GM23248 (cell line): ENCODE data around the gene CCNY. TPM values are rescaled to one million over a fixed set of nuclear protein-coding genes. Genes with fewer than 3 reads are reported as not detected.

ENCODE experiments used
- DNase-seq: peaks from one replicate; pipeline ENCODE4 v3.0.0-alpha.2; 2015
- H2AFZ ChIP-seq: fragments of 200-600 bp; sonication (generic); 2 replicates; pipeline ENCODE4 v1.6.1; 2016; ENCODE audit warnings: antibody characterized with exemption
- H3F3A ChIP-seq: fragments of 200-600 bp; sonication (generic); 2 replicates; pipeline ENCODE4 v1.6.1; 2016; ENCODE audit warnings: mild to moderate bottlenecking, antibody characterized with exemption, mixed run types; ENCODE audit not compliant: insufficient read depth
- H3K27ac ChIP-seq: fragments of 200-600 bp; sonication (generic); 2 replicates; pipeline ENCODE4 v1.5.1; 2016; ENCODE audit warnings: mild to moderate bottlenecking
- H3K27me3 ChIP-seq: fragments of 200-600 bp; sonication (generic); replicated peaks from 2 replicates; pipeline ENCODE4 v1.6.1; 2016; ENCODE audit warnings: mild to moderate bottlenecking; ENCODE audit not compliant: insufficient read depth
- H3K36me3 ChIP-seq: fragments of 200-600 bp; sonication (generic); 2 replicates; pipeline ENCODE4 v1.6.1; 2016; ENCODE audit warnings: low read depth, mild to moderate bottlenecking
- H3K4me1 ChIP-seq: fragments of 200-600 bp; sonication (generic); 2 replicates; pipeline ENCODE4 v1.6.1; 2016; ENCODE audit warnings: mild to moderate bottlenecking; ENCODE audit not compliant: insufficient read depth
- H3K4me2 ChIP-seq: fragments of 200-600 bp; sonication (generic); one replicate; pipeline ENCODE4 v1.6.1; 2016; ENCODE audit warnings: mild to moderate bottlenecking; ENCODE audit not compliant: unreplicated experiment
- H3K4me3 ChIP-seq: fragments of 200-600 bp; sonication (generic); 2 replicates; pipeline ENCODE4 v1.5.1; 2016; ENCODE audit warnings: mild to moderate bottlenecking
- H3K79me2 ChIP-seq: fragments of 200-600 bp; sonication (generic); 2 replicates; pipeline ENCODE4 v1.6.1; 2016; ENCODE audit warnings: mild to moderate bottlenecking; ENCODE audit not compliant: insufficient read depth
- H3K9ac ChIP-seq: fragments of 200-600 bp; sonication (generic); 2 replicates; pipeline ENCODE4 v1.6.1; 2016; ENCODE audit warnings: mild to moderate bottlenecking
- H3K9me2 ChIP-seq: fragments of 200-600 bp; sonication (generic); 2 replicates; pipeline ENCODE4 v1.6.1; 2016; ENCODE audit warnings: mixed run types, mild to moderate bottlenecking, moderate library complexity; ENCODE audit not compliant: insufficient read depth
- H3K9me3 ChIP-seq: fragments of 200-600 bp; sonication (generic); one replicate; pipeline ENCODE4 v1.6.1; 2017; ENCODE audit warnings: low read depth
- H4K20me1 ChIP-seq: fragments of 200-600 bp; sonication (generic); 2 replicates; pipeline ENCODE4 v1.6.0; 2016; ENCODE audit not compliant: insufficient read depth
- EZH2 ChIP-seq: fragments of 200-600 bp; sonication (generic); IDR thresholded peaks from 2 replicates; pipeline ENCODE4 v1.6.1; 2018; ENCODE audit warnings: antibody characterized with exemption, mild to moderate bottlenecking; ENCODE audit not compliant: insufficient read depth, poor library complexity, severe bottlenecking
- EZH2phosphoT487 ChIP-seq: fragments of 200-600 bp; sonication (generic); IDR thresholded peaks from 2 replicates; pipeline ENCODE4 v1.6.1; 2018; ENCODE audit warnings: antibody characterized with exemption, moderate library complexity, mild to moderate bottlenecking, low read depth; ENCODE audit not compliant: insufficient read depth
- WGBS, 2 experiments: methylation state at CpG; one replicate each; pipeline ENCODE4 v1.1.6; 2015 to 2017; ENCODE audit warnings: low lambda C conversion rate in 2 of 2, low coverage in 1 of 2; ENCODE audit errors: missing lambda C conversion rate in 2 of 2; 5-methylcytosine and 5-hydroxymethylcytosine counted together
- in situ Hi-C: fragments of 300-500 bp; cut with MboI; formaldehyde crosslinking; loops from 2 replicates; pipeline ENCODE4 v1.15.0; 2020
- polyA plus RNA-seq: library from polyadenylated mRNA; unstranded; fragments of >200 nt; fragmentation: Nextera tagmentation; extraction: Ambion mirVana; gene quantifications from 2 replicates; pipeline ENCODE4 v1.2.1, GENCODE V29; 2016
- total RNA-seq: library from RNA; depleted of rRNA; stranded (reverse); fragments of >200 nt; shearing (Covaris generic); gene quantifications from 2 replicates; pipeline ENCODE4 v1.2.3, GENCODE V29; 2014

The CCNY gene
- total and polyA plus RNA-seq, 2 experiments from 2014 or later, result 12.8 to 70.4 TPM

DNA sequence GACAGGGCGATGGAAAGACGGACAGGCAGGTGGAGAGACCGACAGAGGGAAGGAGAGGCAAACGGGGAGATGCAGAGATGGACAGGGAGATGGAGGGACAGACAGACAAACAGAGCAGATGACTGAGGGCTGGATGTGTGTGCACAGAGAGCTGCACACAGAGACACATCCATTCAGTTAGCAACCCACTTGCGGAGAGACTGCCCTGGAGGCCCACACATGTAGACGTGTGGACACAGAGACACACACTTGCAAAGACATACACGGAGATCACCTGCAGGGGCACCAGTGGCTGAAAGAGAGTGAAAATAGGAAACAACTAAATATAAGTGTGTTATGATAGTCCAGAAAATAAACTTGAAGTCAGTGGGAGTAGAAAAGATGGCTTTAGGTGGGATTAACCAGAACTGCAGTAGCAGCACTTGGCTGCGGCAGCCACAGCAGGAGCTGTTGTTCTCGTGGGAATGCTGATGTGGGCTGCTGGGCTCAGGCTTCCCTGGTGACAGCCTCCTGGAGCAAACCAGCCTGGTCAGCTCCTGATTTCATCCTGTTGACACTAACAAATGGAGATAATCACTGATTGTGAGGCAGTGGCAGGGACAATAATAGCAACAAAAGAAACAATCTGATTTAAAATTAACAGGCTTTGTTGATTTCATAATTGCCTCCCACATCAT lies 134.1 kb downstream of the CCNY start:
- peaks cover 82% of the 10 kb centered on the region for H3K79me2 ChIP-seq
- no peak overlapping the region for H3K27ac ChIP-seq
- H3K9me2 ChIP-seq, result no peaks in the 10 kb centered on the region
- H3K36me3 ChIP-seq, result no peaks in the 10 kb centered on the region
- no peak overlapping the region for H3K4me3 ChIP-seq
- peaks cover 7% of the 10 kb centered on the region; the same call in 1 of the 2 replicates for H4K20me1 ChIP-seq
- no peaks in the 10 kb centered on the region for H3K9me3 ChIP-seq
- no peak overlapping the region for H2AFZ ChIP-seq
- H3K4me1 ChIP-seq, result peaks cover 15% of the 10 kb centered on the region
- no peak overlapping the region for H3K4me2 ChIP-seq
- H3K9ac ChIP-seq, result no peak overlapping the region
- peak; percentile 36 for DNase-seq
- WGBS, 2 experiments, result 71% methylated on average over 9 of the region's 9 CpGs
- no peaks in the 10 kb centered on the region for H3K27me3 ChIP-seq
- in situ Hi-C loops, result no loop called here
- no peaks in the 10 kb centered on the region; the same call in 1 of the 2 replicates for H3F3A ChIP-seq
- TF ChIP-seq EZH2, result no peak
- TF ChIP-seq EZH2phosphoT487, result no peak

DNA sequence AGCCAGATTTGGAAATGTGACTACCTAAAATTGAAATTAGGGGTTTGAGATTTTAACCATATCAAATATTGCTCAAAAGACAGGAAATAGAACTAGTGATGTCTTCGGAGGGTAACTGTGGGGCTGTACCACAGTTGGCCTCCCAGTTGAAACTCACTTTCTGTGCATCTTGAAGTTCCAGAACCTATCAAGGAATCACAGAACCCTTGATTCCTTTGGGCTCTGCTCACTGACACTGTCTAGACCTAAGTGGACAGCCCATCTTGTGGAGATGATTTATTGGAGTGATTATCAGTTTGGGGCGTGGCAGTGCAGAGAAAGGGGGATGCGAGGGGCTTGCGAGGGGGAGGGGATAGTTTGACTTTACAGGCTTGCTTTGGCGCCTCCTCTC lies 134.6 kb downstream of the CCNY start:
- H4K20me1 ChIP-seq, result 0 out of 2 replicates have a peak, but pooled peaks cover 4% of the 10 kb centered on the region
- no peaks in the 10 kb centered on the region for H3K9me3 ChIP-seq
- no peak overlapping the region for H3K4me3 ChIP-seq
- DNase-seq, result no peak
- H3K9ac ChIP-seq, result no peak overlapping the region
- no peaks in the 10 kb centered on the region for H3K27me3 ChIP-seq
- H3K27ac ChIP-seq, result no peak overlapping the region
- H3K79me2 ChIP-seq, result peaks cover 77% of the 10 kb centered on the region
- TF ChIP-seq EZH2 (no peak), EZH2phosphoT487 (no peak)
- no peak overlapping the region for H2AFZ ChIP-seq
- 0 out of 2 replicates have a peak, but pooled peaks cover 12% of the 10 kb centered on the region for H3K4me1 ChIP-seq
- WGBS, 2 experiments, result 85 to 91% methylated on average over 5 of the region's 5 CpGs
- H3K9me2 ChIP-seq, result no peaks in the 10 kb centered on the region
- no peaks in the 10 kb centered on the region; the same call in 1 of the 2 replicates for H3F3A ChIP-seq
- no peak overlapping the region for H3K4me2 ChIP-seq
- H3K36me3 ChIP-seq, result no peaks in the 10 kb centered on the region
- in situ Hi-C loops, result no loop called here

DNA sequence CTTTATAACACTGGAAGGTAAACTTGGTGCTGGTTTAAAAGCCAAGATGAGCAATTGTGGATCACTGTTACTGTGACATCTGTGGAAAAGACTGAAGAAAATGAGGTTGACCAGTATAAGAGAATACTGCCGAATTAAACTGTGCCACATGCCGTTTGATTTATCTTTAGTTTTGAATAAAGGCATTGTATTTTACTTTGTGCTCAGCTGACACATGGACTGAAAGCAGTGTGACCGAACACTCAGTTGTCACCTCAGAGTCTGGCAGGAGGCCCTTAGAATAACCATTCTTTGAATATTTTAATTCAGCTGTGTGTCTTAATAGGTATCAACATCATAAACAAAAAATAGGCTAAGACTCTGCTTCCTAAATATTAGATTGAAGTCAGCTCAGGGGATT lies 135.1 kb downstream of the CCNY start:
- Histone ChIP-seq H3K27ac (no peak overlapping the region), H2AFZ (no peak overlapping the region), H3F3A (no peaks in the 10 kb centered on the region; the same call in 1 of the 2 replicates), H3K79me2 (peaks cover 72% of the 10 kb centered on the region), H3K36me3 (no peaks in the 10 kb centered on the region), H3K27me3 (no peaks in the 10 kb centered on the region), H3K4me3 (no peak overlapping the region), H3K9me2 (no peaks in the 10 kb centered on the region), H3K4me2 (no peak overlapping the region), H3K4me1 (0 out of 2 replicates have a peak, but pooled peaks cover 12% of the 10 kb centered on the region), H3K9me3 (no peaks in the 10 kb centered on the region), H4K20me1 (0 out of 2 replicates have a peak, but pooled peaks cover 4% of the 10 kb centered on the region), H3K9ac (no peak overlapping the region)
- in situ Hi-C loops, result no loop called here
- WGBS, 2 experiments, result 86% methylated on average over 3 of the region's 3 CpGs
- no peak for DNase-seq
- no peak for TF ChIP-seq EZH2phosphoT487
- no peak for TF ChIP-seq EZH2

DNA sequence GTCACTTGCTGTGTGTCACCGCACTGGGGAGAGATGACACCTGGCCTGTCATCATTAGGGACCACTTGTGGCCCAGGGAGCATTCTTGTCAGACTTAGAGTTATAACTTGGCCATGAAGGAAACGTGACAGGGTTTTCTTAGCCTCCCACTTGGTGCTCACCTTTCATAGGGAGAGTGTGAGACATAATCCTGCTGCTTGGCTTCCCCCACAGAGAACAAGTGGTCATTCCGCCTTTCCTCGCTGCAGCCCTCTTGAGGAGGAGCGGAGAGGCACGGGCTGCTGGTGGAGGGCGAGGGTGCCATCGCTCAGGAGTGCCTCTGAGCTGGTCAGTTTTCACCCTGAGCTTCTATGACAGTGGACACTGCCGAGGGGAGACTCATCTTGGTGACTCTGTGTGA lies 143.8 kb downstream of the CCNY start:
- H3F3A ChIP-seq, result no peaks in the 10 kb centered on the region
- H3K4me1 ChIP-seq, result no peaks in the 10 kb centered on the region
- no peaks in the 10 kb centered on the region for H3K9me3 ChIP-seq
- no peaks in the 10 kb centered on the region for H4K20me1 ChIP-seq
- no peak overlapping the region for H2AFZ ChIP-seq
- H3K36me3 ChIP-seq, result no peaks in the 10 kb centered on the region
- TF ChIP-seq EZH2, result no peak
- no peak for TF ChIP-seq EZH2phosphoT487
- H3K27me3 ChIP-seq, result no peaks in the 10 kb centered on the region
- no peak overlapping the region for H3K4me2 ChIP-seq
- no peaks in the 10 kb centered on the region for H3K9me2 ChIP-seq
- H3K79me2 ChIP-seq, result peaks cover 55% of the 10 kb centered on the region
- H3K4me3 ChIP-seq, result no peak overlapping the region
- WGBS, 2 experiments, result 97 to 98% methylated on average over 9 of the region's 9 CpGs
- in situ Hi-C loops, result no loop called here
- DNase-seq, result no peak
- no peak overlapping the region for H3K27ac ChIP-seq
- H3K9ac ChIP-seq, result no peak overlapping the region
